HepG2 (cell line): ENCODE measurements around the gene FRMD4A. TPM values are rescaled to one million over a fixed set of nuclear protein-coding genes. Genes with fewer than 3 reads are reported as not detected.

Experiments used
- ATAD3A ChIP-seq: sonication (generic); formaldehyde crosslinking; IDR thresholded peaks from 2 replicates; pipeline ENCODE4 v1.4.0; 2020; ENCODE audit warnings: missing genetic modification reagents
- BRD4 ChIP-seq: sonication (generic); formaldehyde crosslinking; IDR thresholded peaks from 2 replicates; pipeline ENCODE4 v1.4.0; 2020; ENCODE audit warnings: missing genetic modification reagents
- EHMT2 ChIP-seq: fragments of 200-600 bp; sonication (generic); IDR thresholded peaks from 2 replicates; pipeline ENCODE4 v1.7.0; 2017; ENCODE audit warnings: antibody characterized with exemption, low read depth, low read length, borderline replicate concordance
- ELF3 ChIP-seq: IDR thresholded peaks from 2 replicates; pipeline ENCODE4 v1.6.1; 2016; ENCODE audit warnings: missing genetic modification reagents, missing compliant biosample characterization
- JDP2 ChIP-seq: sonication (generic); formaldehyde crosslinking; IDR thresholded peaks from 2 replicates; pipeline ENCODE4 v1.8.1; 2022; ENCODE audit warnings: missing genetic modification reagents, borderline replicate concordance
- KLF12 ChIP-seq: sonication (generic); formaldehyde crosslinking; IDR thresholded peaks from 2 replicates; pipeline ENCODE4 v1.4.0; 2020; ENCODE audit warnings: missing genetic modification reagents, borderline replicate concordance
- LCORL ChIP-seq, 2 experiments: fragments of 450-650 bp in 1 of 2; sonication (generic) in 1 of 2; formaldehyde crosslinking in 1 of 2; IDR thresholded peaks; 2 replicates each; pipeline versions ENCODE4 v1.5.0 to v1.6.1; 2017 to 2020; ENCODE audit warnings: antibody characterized with exemption in 1 of 2, missing genetic modification reagents in 1 of 2
- MED13 ChIP-seq: sonication (generic); formaldehyde crosslinking; IDR thresholded peaks from 2 replicates; pipeline ENCODE4 v1.5.0; 2020; ENCODE audit warnings: missing genetic modification reagents
- NR2F1 ChIP-seq, 2 experiments: fragments of 450-650 bp in 1 of 2; formaldehyde crosslinking in 1 of 2; IDR thresholded peaks; 2 replicates each; pipeline versions ENCODE4 v1.5.0 to v1.6.1; 2016 to 2020; ENCODE audit warnings: mild to moderate bottlenecking in 1 of 2, missing compliant biosample characterization in 1 of 2, missing genetic modification reagents in 1 of 2, moderate library complexity in 1 of 2
- PHF5A ChIP-seq: IDR thresholded peaks from one replicate; pipeline ENCODE4 v1.6.1; 2018; ENCODE audit warnings: low read depth, missing genetic modification reagents; ENCODE audit not compliant: unreplicated experiment
- PRDM10 ChIP-seq: sonication (generic); formaldehyde crosslinking; IDR thresholded peaks from 2 replicates; pipeline ENCODE4 v1.4.0; 2020; ENCODE audit warnings: low read depth, missing genetic modification reagents
- RNF2 ChIP-seq: fragments of 450-650 bp; conservative IDR thresholded peaks from 2 replicates; pipeline ENCODE4 v1.6.1; 2016; ENCODE audit warnings: low read depth
- SOX13 ChIP-seq, 3 experiments: fragments of 450-650 bp in 1 of 3; sonication (generic) in 1 of 3; formaldehyde crosslinking in 1 of 3; IDR thresholded peaks in 2 of 3; conservative IDR thresholded peaks in 1 of 3; 2 replicates each; pipeline versions ENCODE4 v1.5.0 to v1.6.1; 2016 to 2020; ENCODE audit warnings: antibody characterized with exemption in 1 of 3, mild to moderate bottlenecking in 1 of 3, missing compliant biosample characterization in 1 of 3, missing genetic modification reagents in 1 of 3, moderate library complexity in 1 of 3
- SPEN ChIP-seq: sonication (generic); formaldehyde crosslinking; IDR thresholded peaks from 2 replicates; pipeline ENCODE4 v1.5.1; 2020; ENCODE audit warnings: low read depth, mild to moderate bottlenecking, missing genetic modification reagents
- ZBTB26 ChIP-seq: IDR thresholded peaks from 2 replicates; pipeline ENCODE4 v1.6.1; 2016; ENCODE audit warnings: missing compliant biosample characterization, missing genetic modification reagents, borderline replicate concordance
- ZEB1 ChIP-seq: IDR thresholded peaks from 2 replicates; pipeline ENCODE4 v1.6.1; 2012; ENCODE audit warnings: mild to moderate bottlenecking, low read depth, inconsistent platforms; ENCODE audit not compliant: insufficient replicate concordance
- ZFP36L1 ChIP-seq: sonication (generic); formaldehyde crosslinking; IDR thresholded peaks from 2 replicates; pipeline ENCODE4 v1.8.0; 2022; ENCODE audit warnings: mild to moderate bottlenecking, missing genetic modification reagents, moderate library complexity
- ZKSCAN1 ChIP-seq: fragments of 150-350 bp; IDR thresholded peaks from 2 replicates; pipeline ENCODE4 v1.6.1; 2014; ENCODE audit warnings: low read length
- ZNF280B ChIP-seq: sonication (generic); formaldehyde crosslinking; IDR thresholded peaks from 2 replicates; pipeline ENCODE4 v1.5.0; 2020; ENCODE audit warnings: missing genetic modification reagents, mild to moderate bottlenecking, borderline replicate concordance
- ZNF292 ChIP-seq: sonication (generic); formaldehyde crosslinking; IDR thresholded peaks from 2 replicates; pipeline ENCODE4 v1.8.1; 2022; ENCODE audit warnings: mild to moderate bottlenecking, low read depth, missing genetic modification reagents, borderline replicate concordance
- ZNF3 ChIP-seq: IDR thresholded peaks from 2 replicates; pipeline ENCODE4 v1.7.0; 2017; ENCODE audit warnings: inconsistent platforms
- ZNF367 ChIP-seq: sonication (generic); formaldehyde crosslinking; IDR thresholded peaks from 2 replicates; pipeline ENCODE4 v1.4.0; 2020; ENCODE audit warnings: missing genetic modification reagents, borderline replicate concordance
- polyA plus RNA-seq, 8 experiments: library from polyadenylated mRNA; depleted of rRNA in 3 of 8; stranded (reverse) in 7 of 8; unstranded in 1 of 8; fragments of >200 nt; fragmentation: Illumina TruSeq in 4 of 8; extraction: Trizol in 4 of 8; gene quantifications; 2 replicates each; pipeline versions ENCODE4 v1.2.1 to v1.2.3, GENCODE V29; 2011 to 2016; ENCODE audit warnings: low read depth in 4 of 8, missing spikeins in 1 of 8, mixed read lengths in 1 of 8; ENCODE audit not compliant: insufficient read depth in 1 of 8
- total RNA-seq, 5 experiments: library from RNA; depleted of rRNA; stranded (reverse); fragments of >200 nt; fragmentation: Illumina TruSeq; extraction: Trizol; gene quantifications; 2 replicates each; pipeline ENCODE4 v1.2.3, GENCODE V29; 2016; ENCODE audit warnings: low read depth in 1 of 5

The FRMD4A gene
- total and polyA plus RNA-seq, 2 of the 13 experiments (the other 11 are each of a cell fraction or from before 2014, with no cell fraction given), result 0.09 to 0.26 TPM

- TF ChIP-seq PRDM10 (CRISPR knock-in tag) (no peak), ZNF292 (0 out of 2 replicates have a peak, but pooled peaks have one; percentile 46), EHMT2 (no peak), ZKSCAN1 (no peak), JDP2 (CRISPR knock-in tag) (no peak), LCORL (IDR thresholded peaks at IDR 0.05) (no peak), LCORL (CRISPR knock-in tag; IDR thresholded peaks at IDR 0.05) (0 out of 2 replicates have a peak, but pooled peaks have one; percentile 43), ZNF3 (CRISPR knock-in tag) (no peak), ZBTB26 (CRISPR knock-in tag) (no peak), SPEN (no peak), ELF3 (CRISPR knock-in tag) (peak; percentile 18; the same call in 1 of the 2 replicates), SOX13 (IDR thresholded peaks at IDR 0.05) (no peak; the same call in 1 of the 2 replicates), SOX13 (CRISPR knock-in tag; conservative IDR thresholded peaks at IDR 0.05 in 1 of 2, IDR thresholded peaks at IDR 0.05 in 1 of 2) (peak in 1 of 2 experiments; percentile 68; a peak in 2 of 4 replicates), PHF5A (CRISPR knock-in tag) (no peak), NR2F1 (CRISPR knock-in tag; IDR thresholded peaks at IDR 0.05) (no peak), ATAD3A (CRISPR knock-in tag) (no peak), BRD4 (CRISPR knock-in tag) (no peak), ZFP36L1 (no peak), MED13 (CRISPR knock-in tag) (no peak), KLF12 (CRISPR knock-in tag) (0 out of 2 replicates have a peak, but pooled peaks have one; percentile 42), ZNF280B (CRISPR knock-in tag) (no peak), ZEB1 (no peak), ZNF367 (CRISPR knock-in tag) (no peak), RNF2 (no peak)
These were observed 564.9 kb downstream of the FRMD4A start (continued) for GRCh38 chr10:13765641-13766341.
